WTC11 (cell line): ENCODE results near the gene SLCO4A1. TPM values are rescaled to one million over a fixed set of nuclear protein-coding genes. Genes with fewer than 3 reads are reported as not detected.

ENCODE experiments used
- ATAC-seq: fragments of 200-7000 bp; cut with Tn5 transposase; 2 replicates; pipeline ENCODE4 v1.10.0; 2021; ENCODE audit warnings: mild to moderate bottlenecking, moderate library complexity
- CTCF ChIA-PET: fragments of 300-600 bp; sonication (Branson Sonifier 250); formaldehyde crosslinking; loops from one replicate; lab custom pipeline; 2021; ENCODE audit warnings: antibody characterized with exemption; lab: Charles Lee
- POLR2A ChIA-PET: fragments of 350-600 bp; sonication (Branson Sonifier 250); formaldehyde crosslinking; loops from one replicate; lab custom pipeline; 2021; ENCODE audit warnings: antibody characterized with exemption; lab: Charles Lee
- DNase-seq: peaks from one replicate; pipeline ENCODE4 v3.0.0; 2021; ENCODE audit warnings: low spot score
- H3K27ac Mint-ChIP-seq: 2 replicates; pipeline ENCODE4 v1.8.0; 2021; ENCODE audit warnings: mixed read lengths
- H3K27me3 Mint-ChIP-seq: 2 replicates; pipeline ENCODE4 v1.8.0; 2021; ENCODE audit warnings: low read depth, mild to moderate bottlenecking, moderate library complexity, mixed read lengths
- H3K36me3 Mint-ChIP-seq: 2 replicates; pipeline ENCODE4 v1.8.0; 2021; ENCODE audit warnings: mixed read lengths
- H3K4me1 Mint-ChIP-seq: 2 replicates; pipeline ENCODE4 v1.8.0; 2022; ENCODE audit warnings: mixed read lengths
- H3K4me3 Mint-ChIP-seq: 2 replicates; pipeline ENCODE4 v1.8.0; 2021; ENCODE audit warnings: mild to moderate bottlenecking, moderate library complexity, mixed read lengths
- H3K9me3 Mint-ChIP-seq: 2 replicates; pipeline ENCODE4 v1.8.0; 2021; ENCODE audit warnings: mixed read lengths
- ATF1 ChIP-seq: sonication (generic); formaldehyde crosslinking; IDR thresholded peaks from 2 replicates; pipeline ENCODE4 v1.8.1; 2023; ENCODE audit warnings: mild to moderate bottlenecking, moderate library complexity, missing genetic modification reagents
- ATF3 ChIP-seq: sonication (generic); formaldehyde crosslinking; conservative IDR thresholded peaks from 2 replicates; pipeline ENCODE4 v1.8.1; 2022; ENCODE audit warnings: mild to moderate bottlenecking, missing genetic modification reagents
- CBFB ChIP-seq: sonication (generic); formaldehyde crosslinking; IDR thresholded peaks from 2 replicates; pipeline ENCODE4 v1.8.1; 2022; ENCODE audit warnings: mild to moderate bottlenecking, low read depth, missing genetic modification reagents
- ETV6 ChIP-seq: sonication (generic); formaldehyde crosslinking; IDR thresholded peaks from 2 replicates; pipeline ENCODE4 v1.8.1; 2022; ENCODE audit warnings: mild to moderate bottlenecking, missing genetic modification reagents
- FOXK1 ChIP-seq: sonication (generic); formaldehyde crosslinking; IDR thresholded peaks from 2 replicates; pipeline ENCODE4 v1.8.0; 2022; ENCODE audit warnings: mild to moderate bottlenecking, moderate library complexity, missing genetic modification reagents
- HMGA2 ChIP-seq: fragments of 250-450 bp; sonication (Bioruptor Pico); IDR thresholded peaks from 2 replicates; pipeline ENCODE4 v1.4.0; 2021; ENCODE audit warnings: mild to moderate bottlenecking, moderate library complexity
- IRF1 ChIP-seq: sonication (generic); formaldehyde crosslinking; IDR thresholded peaks from 2 replicates; pipeline ENCODE4 v1.8.0; 2023; ENCODE audit warnings: missing genetic modification reagents
- IRF2 ChIP-seq: sonication (generic); formaldehyde crosslinking; IDR thresholded peaks from 2 replicates; pipeline ENCODE4 v1.8.0; 2022; ENCODE audit warnings: low read depth, missing genetic modification reagents, borderline replicate concordance
- MYBL2 ChIP-seq: sonication (generic); formaldehyde crosslinking; IDR thresholded peaks from 2 replicates; pipeline ENCODE4 v1.8.1; 2023; ENCODE audit warnings: mild to moderate bottlenecking, moderate library complexity, missing genetic modification reagents
- NR2C2 ChIP-seq: sonication (generic); formaldehyde crosslinking; IDR thresholded peaks from 2 replicates; pipeline ENCODE4 v1.8.0; 2022; ENCODE audit warnings: mild to moderate bottlenecking, missing genetic modification reagents
- PREB ChIP-seq: sonication (generic); formaldehyde crosslinking; IDR thresholded peaks from 2 replicates; pipeline ENCODE4 v1.8.1; 2022; ENCODE audit warnings: mild to moderate bottlenecking, missing genetic modification reagents, moderate library complexity, borderline replicate concordance
- TCF7 ChIP-seq: sonication (generic); formaldehyde crosslinking; IDR thresholded peaks from 2 replicates; pipeline ENCODE4 v1.8.0; 2022; ENCODE audit warnings: mild to moderate bottlenecking, low read depth, missing genetic modification reagents, moderate library complexity
- TEAD4 ChIP-seq: sonication (generic); formaldehyde crosslinking; IDR thresholded peaks from 2 replicates; pipeline ENCODE4 v1.8.0; 2022; ENCODE audit warnings: mild to moderate bottlenecking, missing genetic modification reagents
- TP53 ChIP-seq: sonication (generic); formaldehyde crosslinking; IDR thresholded peaks from 2 replicates; pipeline ENCODE4 v1.8.1; 2023; ENCODE audit warnings: mild to moderate bottlenecking, missing genetic modification reagents
- USF2 ChIP-seq: sonication (generic); formaldehyde crosslinking; IDR thresholded peaks from 2 replicates; pipeline ENCODE4 v1.8.1; 2023; ENCODE audit warnings: mild to moderate bottlenecking, missing genetic modification reagents, moderate library complexity
- ZMAT4 ChIP-seq: fragments of 250-450 bp; sonication (Bioruptor Pico); IDR thresholded peaks from 2 replicates; pipeline ENCODE4 v1.9.0; 2021; ENCODE audit warnings: mild to moderate bottlenecking
- ZNF138 ChIP-seq: sonication (generic); formaldehyde crosslinking; conservative IDR thresholded peaks from 2 replicates; pipeline ENCODE4 v1.8.1; 2022; ENCODE audit warnings: mild to moderate bottlenecking, moderate library complexity, missing genetic modification reagents
- ZNF317 ChIP-seq: sonication (generic); formaldehyde crosslinking; IDR thresholded peaks from 2 replicates; pipeline ENCODE4 v1.8.1; 2023; ENCODE audit warnings: low read depth, mild to moderate bottlenecking, moderate library complexity, missing genetic modification reagents, borderline replicate concordance
- ZNF396 ChIP-seq: fragments of 250-450 bp; sonication (Bioruptor Pico); IDR thresholded peaks from 2 replicates; pipeline ENCODE4 v1.8.0; 2021; ENCODE audit warnings: mild to moderate bottlenecking, moderate library complexity, borderline replicate concordance
- total RNA-seq: library from RNA; stranded (reverse); gene quantifications from 3 replicates; pipeline ENCODE4 v1.2.3, GENCODE V29; 2021

Gene SLCO4A1
- total RNA-seq, 1 experiment from 2014 or later, result 19.9 TPM

- TF ChIP-seq PREB (CRISPR knock-in tag) (no peak), NR2C2 (no peak), IRF2 (CRISPR knock-in tag) (no peak), FOXK1 (CRISPR knock-in tag) (no peak), ATF3 (CRISPR knock-in tag) (no peak)
Observed at GRCh38 chr20:62693524-62693922, 51.2 kb downstream of the SLCO4A1 start (continued).

GRCh38 chr20:62694106-62694505 is 51.8 kb downstream of the SLCO4A1 start:
- no peaks in the 10 kb centered on the region for H3K4me1 Mint-ChIP-seq
- no peaks in the 10 kb centered on the region for H3K27me3 Mint-ChIP-seq
- H3K4me3 Mint-ChIP-seq, result no peak overlapping the region
- no peak for DNase-seq
- ChIA-PET POLR2A (no interaction called here), CTCF (interaction anchor here (0.6 to 1.7 kb wide), 5 partner anchors 14 to 122 kb away, joined by 3 to 16 read pairs (median 3); partner anchors contain the start of genes NTSR1 and OGFR)
- no peaks in the 10 kb centered on the region for H3K9me3 Mint-ChIP-seq
- no peak overlapping the region for H3K27ac Mint-ChIP-seq
- TF ChIP-seq TCF7, result no peak
- TF ChIP-seq ETV6 (CRISPR knock-in tag), result no peak
- no peak for TF ChIP-seq IRF1 (CRISPR knock-in tag)
- TF ChIP-seq ZNF396 (CRISPR knock-in tag), result no peak
- no peak for TF ChIP-seq ZMAT4 (CRISPR knock-in tag)
- TF ChIP-seq CBFB (CRISPR knock-in tag), result no peak
- no peak for TF ChIP-seq ATF1 (CRISPR knock-in tag)
- TF ChIP-seq ZNF138 (CRISPR knock-in tag), result no peak
- no peak for TF ChIP-seq TP53 (CRISPR knock-in tag)
- TF ChIP-seq MYBL2 (CRISPR knock-in tag), result no peak
- no peak for TF ChIP-seq TEAD4 (CRISPR knock-in tag)
- no peak for TF ChIP-seq USF2 (CRISPR knock-in tag)
- no peak for TF ChIP-seq ZNF317 (CRISPR knock-in tag)
- TF ChIP-seq, all 79 proteins: peak for 0
- no peak for ATAC-seq
- no peaks in the 10 kb centered on the region for H3K36me3 Mint-ChIP-seq

- no peaks in the 10 kb centered on the region for H3K27me3 Mint-ChIP-seq
- no peak overlapping the region for H3K4me3 Mint-ChIP-seq
- no peak for TF ChIP-seq HMGA2 (CRISPR knock-in tag)
- TF ChIP-seq, all 79 proteins: peak for 0
- no peaks in the 10 kb centered on the region for H3K36me3 Mint-ChIP-seq
- ChIA-PET CTCF (interaction anchor here (0.9 to 1.7 kb wide), 5 partner anchors 13 to 123 kb away, joined by 3 to 16 read pairs (median 3); partner anchors contain the start of gene NTSR1), POLR2A (no interaction called here)
- H3K27ac Mint-ChIP-seq, result no peak overlapping the region
- DNase-seq (no peak), ATAC-seq (no peak)
- H3K9me3 Mint-ChIP-seq, result no peaks in the 10 kb centered on the region
- H3K4me1 Mint-ChIP-seq, result no peaks in the 10 kb centered on the region
Observed at GRCh38 chr20:62694868-62695267, 52.6 kb downstream of the SLCO4A1 start.
